ENCODE results near the gene SOSTDC1.
"Not testable (repeated sequence)": the region's sequence is repeated elsewhere in the genome, so short reads cannot be mapped to it uniquely, and the experiment has no call there.

SOSTDC1 gene

GRCh38 chr7:16447876-16448275 lies 17.7 kb downstream of the SOSTDC1 start:
- in situ Hi-C loops (cut with HindIII; ENCODE audit: low sequenced_read_pairs) = no loop called here

GRCh38 chr7:16446508-16446907 lies 19.0 kb downstream of the SOSTDC1 start:
- H3K4me3 ChIP-seq (ENCODE audit: low read depth, low read length) = no peak overlapping the region
- in situ Hi-C loops (cut with HindIII; ENCODE audit: low sequenced_read_pairs) = no loop called here
- no peak for DNase-seq (ENCODE audit: low read depth, low spot score)

More at GRCh38 chr7:16447876-16448275, 17.7 kb downstream of the SOSTDC1 start:
- no peak for DNase-seq (ENCODE audit: low read depth, low spot score)
- TF ChIP-seq CTCF (IDR thresholded peaks at IDR 0.05; ENCODE audit: low read depth, low read length) = no peak
- H3K4me3 ChIP-seq (ENCODE audit: low read depth, low read length) = no peak overlapping the region

GRCh38 chr7:16443871-16444270 lies 21.7 kb downstream of the SOSTDC1 start:
- in situ Hi-C loops (cut with HindIII; ENCODE audit: low sequenced_read_pairs); H3K4me3 ChIP-seq (ENCODE audit: low read depth, low read length); DNase-seq (ENCODE audit: low read depth, low spot score): not testable (repeated sequence)

More at GRCh38 chr7:16446508-16446907, 19.0 kb downstream of the SOSTDC1 start:
- TF ChIP-seq CTCF (IDR thresholded peaks at IDR 0.05; ENCODE audit: low read depth, low read length) = no peak

GRCh38 chr7:16438988-16439387 lies 26.6 kb downstream of the SOSTDC1 start:
- TF ChIP-seq CTCF (IDR thresholded peaks at IDR 0.05; ENCODE audit: low read depth, low read length) = no peak
- DNase-seq (ENCODE audit: low read depth, low spot score) = no peak
- in situ Hi-C loops (cut with HindIII; ENCODE audit: low sequenced_read_pairs) = no loop called here
- H3K4me3 ChIP-seq (ENCODE audit: low read depth, low read length) = no peak overlapping the region

GRCh38 chr7:16436306-16436705 lies 29.2 kb downstream of the SOSTDC1 start:
- DNase-seq (ENCODE audit: low read depth, low spot score) = no peak
- no peak overlapping the region for H3K4me3 ChIP-seq (ENCODE audit: low read depth, low read length)
- no peak for TF ChIP-seq CTCF (IDR thresholded peaks at IDR 0.05; ENCODE audit: low read depth, low read length)
- in situ Hi-C loops (cut with HindIII; ENCODE audit: low sequenced_read_pairs) = no loop called here

GRCh38 chr7:16433568-16434122 lies 31.9 kb downstream of the SOSTDC1 start:
- peak; percentile 4 for DNase-seq (ENCODE audit: low read depth, low spot score)
- in situ Hi-C loops (cut with HindIII; ENCODE audit: low sequenced_read_pairs) = no loop called here

GRCh38 chr7:16432425-16432731 lies 33.2 kb downstream of the SOSTDC1 start:
- TF ChIP-seq CTCF (IDR thresholded peaks at IDR 0.05; ENCODE audit: low read depth, low read length) = no peak
- H3K4me3 ChIP-seq (ENCODE audit: low read depth, low read length) = no peak overlapping the region
- in situ Hi-C loops (cut with HindIII; ENCODE audit: low sequenced_read_pairs) = no loop called here
- no peak for DNase-seq (ENCODE audit: low read depth, low spot score)

More at GRCh38 chr7:16433568-16434122, 31.9 kb downstream of the SOSTDC1 start:
- no peak overlapping the region for H3K4me3 ChIP-seq (ENCODE audit: low read depth, low read length)
- TF ChIP-seq CTCF (IDR thresholded peaks at IDR 0.05; ENCODE audit: low read depth, low read length) = no peak

Data from astrocyte of the spinal cord (primary cell).